Stimulated activated CD4-positive, alpha-beta T cell treated with anti-CD3 and anti-CD28 coated beads, Interleukin-2, amount 100 ng/mL, for 24 hours (primary cell): Measurements from ENCODE around the gene SLC9B1.
"Not testable (repeated sequence)": the region's sequence is repeated elsewhere in the genome, so short reads cannot be mapped to it uniquely, and the experiment has no call there.

Experiments
- DNase-seq, 2 donors: peaks; one replicate each; pipeline ENCODE4 v3.0.0-alpha.2; 2020

The SLC9B1 gene

GRCh38 chr4:102871772-102872171, 147.7 kb downstream of the SLC9B1 start:
- DNase-seq, result no peak

GRCh38 chr4:102869569-102870197, 149.8 kb downstream of the SLC9B1 start:
- peak in 1 of 2 donors; percentile 63 for DNase-seq

GRCh38 chr4:102868781-102869568, 150.5 kb downstream of the SLC9B1 start, which contains the start of gene CISD2:
Gene CISD2 (plus strand): TSS chr4:102868992. CDS start chr4:102869085, 93 bp downstream.
- peak; percentile 89 to 91 for DNase-seq

GRCh38 chr4:102868153-102868780, 151.2 kb downstream of the SLC9B1 start:
- DNase-seq, result peak; percentile 40 to 46

- no peak for DNase-seq
Observed at GRCh38 chr4:102867278-102868152, 152.0 kb downstream of the SLC9B1 start.

- not testable (repeated sequence) for DNase-seq
Observed at GRCh38 chr4:102865327-102865726, 154.2 kb downstream of the SLC9B1 start.

- DNase-seq, result no peak
Observed at GRCh38 chr4:102862747-102863146, 156.8 kb downstream of the SLC9B1 start.

GRCh38 chr4:102862016-102862415, 157.5 kb downstream of the SLC9B1 start:
- DNase-seq, result no peak

GRCh38 chr4:102860611-102861324, 158.7 kb downstream of the SLC9B1 start:
- no peak for DNase-seq

GRCh38 chr4:102858828-102859464, 160.6 kb downstream of the SLC9B1 start:
- DNase-seq, result no peak
